BLaER1 (cell line): ENCODE results near the gene GRIK1.

Experiments
- H3K27ac ChIP-seq: shearing (Covaris generic); formaldehyde crosslinking; 2 replicates; pipeline ENCODE4 v1.8.1; 2022
- H3K27me3 ChIP-seq: shearing (Covaris generic); formaldehyde crosslinking; 2 replicates; pipeline ENCODE4 v1.8.1; 2022
- H3K36me3 ChIP-seq: shearing (Covaris generic); formaldehyde crosslinking; 2 replicates; pipeline ENCODE4 v1.8.1; 2022
- H3K4me1 ChIP-seq: shearing (Covaris generic); formaldehyde crosslinking; 2 replicates; pipeline ENCODE4 v1.8.1; 2022
- H3K4me2 ChIP-seq: shearing (Covaris generic); formaldehyde crosslinking; 2 replicates; pipeline ENCODE4 v1.8.1; 2022
- H3K4me3 ChIP-seq: shearing (Covaris generic); formaldehyde crosslinking; 2 replicates; pipeline ENCODE4 v1.8.1; 2022
- H3K9ac ChIP-seq: shearing (Covaris generic); formaldehyde crosslinking; 2 replicates; pipeline ENCODE4 v1.8.1; 2022
- H3K9me3 ChIP-seq: shearing (Covaris generic); formaldehyde crosslinking; 2 replicates; pipeline ENCODE4 v1.8.1; 2022
- H4K20me1 ChIP-seq: shearing (Covaris generic); formaldehyde crosslinking; 2 replicates; pipeline ENCODE4 v1.8.1; 2022
- Cebpa-rat ChIP-seq: shearing (Covaris generic); IDR thresholded peaks from 2 replicates; pipeline ENCODE4 v1.8.1; 2022

The GRIK1 gene

DNA sequence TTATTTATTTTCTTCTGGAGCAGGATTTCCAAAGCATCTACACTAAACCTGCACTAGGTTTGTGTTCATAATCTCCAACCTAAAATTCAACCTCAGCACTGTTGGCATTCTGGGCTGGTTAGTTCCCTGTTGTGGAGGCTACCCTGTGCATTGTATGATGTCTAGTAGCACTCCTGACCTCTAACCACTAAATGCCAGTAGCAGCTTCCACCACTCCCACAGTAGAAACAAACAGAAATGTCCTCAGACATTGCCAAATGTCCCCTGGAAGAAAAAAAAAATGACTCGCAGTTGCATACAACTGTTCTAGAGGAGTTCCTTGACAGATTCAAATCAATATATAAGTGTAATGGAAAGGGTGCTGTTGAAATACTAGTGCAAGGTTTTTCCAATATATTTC is 18.9 kb downstream of the GRIK1 start:
- H3K4me3 ChIP-seq, result no peak overlapping the region
- H4K20me1 ChIP-seq, result no peaks in the 10 kb centered on the region
- H3K4me1 ChIP-seq, result no peaks in the 10 kb centered on the region
- no peaks in the 10 kb centered on the region for H3K27me3 ChIP-seq
- no peaks in the 10 kb centered on the region for H3K36me3 ChIP-seq
- H3K9ac ChIP-seq, result no peak overlapping the region
- no peak overlapping the region for H3K4me2 ChIP-seq
- no peak overlapping the region for H3K27ac ChIP-seq
- no peak for TF ChIP-seq Cebpa-rat
- no peaks in the 10 kb centered on the region for H3K9me3 ChIP-seq

DNA sequence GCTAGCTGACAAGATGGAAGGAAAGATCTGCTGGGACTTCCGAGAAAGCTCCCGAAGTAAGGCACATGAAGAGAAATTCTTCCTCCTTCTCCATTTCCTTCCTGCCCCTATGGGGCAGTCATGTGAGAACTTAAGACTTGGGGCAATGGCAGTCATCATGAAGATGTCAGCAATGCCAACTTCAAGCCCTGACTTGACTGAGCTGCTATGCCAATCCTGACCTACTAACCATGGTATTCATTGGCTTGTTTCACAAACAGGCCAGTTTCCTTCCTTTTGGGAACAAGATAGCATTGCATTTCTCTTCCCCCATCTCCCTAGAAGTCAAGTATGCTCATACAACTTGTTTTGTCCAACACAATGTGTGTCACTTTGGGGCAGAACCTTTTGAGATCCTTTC is 25.5 kb downstream of the GRIK1 start:
- Histone ChIP-seq H3K4me3 (no peak overlapping the region), H3K9me3 (no peaks in the 10 kb centered on the region), H3K4me2 (no peak overlapping the region), H4K20me1 (no peaks in the 10 kb centered on the region), H3K36me3 (no peaks in the 10 kb centered on the region), H3K4me1 (no peaks in the 10 kb centered on the region), H3K9ac (no peak overlapping the region), H3K27ac (no peak overlapping the region), H3K27me3 (no peaks in the 10 kb centered on the region)
- no peak for TF ChIP-seq Cebpa-rat

DNA sequence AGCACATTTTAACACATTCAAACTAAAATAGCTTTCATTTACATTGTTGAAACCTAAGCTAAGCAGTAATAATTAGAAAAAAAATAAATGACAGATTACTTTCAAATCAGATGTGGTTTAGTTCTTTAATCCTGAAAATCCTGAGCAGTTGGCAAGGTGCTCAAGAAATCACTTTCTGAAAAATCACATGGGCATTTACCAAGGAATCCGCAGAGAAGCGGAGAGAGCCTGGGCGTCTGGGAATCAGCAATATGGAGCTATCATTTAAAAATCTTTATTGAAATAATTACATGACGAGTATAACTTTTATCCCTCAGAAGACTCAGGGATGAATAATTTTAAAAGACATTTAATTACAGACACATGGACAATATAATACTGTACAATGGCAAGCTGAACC is 30.2 kb downstream of the GRIK1 start:
- TF ChIP-seq Cebpa-rat, result no peak

DNA sequence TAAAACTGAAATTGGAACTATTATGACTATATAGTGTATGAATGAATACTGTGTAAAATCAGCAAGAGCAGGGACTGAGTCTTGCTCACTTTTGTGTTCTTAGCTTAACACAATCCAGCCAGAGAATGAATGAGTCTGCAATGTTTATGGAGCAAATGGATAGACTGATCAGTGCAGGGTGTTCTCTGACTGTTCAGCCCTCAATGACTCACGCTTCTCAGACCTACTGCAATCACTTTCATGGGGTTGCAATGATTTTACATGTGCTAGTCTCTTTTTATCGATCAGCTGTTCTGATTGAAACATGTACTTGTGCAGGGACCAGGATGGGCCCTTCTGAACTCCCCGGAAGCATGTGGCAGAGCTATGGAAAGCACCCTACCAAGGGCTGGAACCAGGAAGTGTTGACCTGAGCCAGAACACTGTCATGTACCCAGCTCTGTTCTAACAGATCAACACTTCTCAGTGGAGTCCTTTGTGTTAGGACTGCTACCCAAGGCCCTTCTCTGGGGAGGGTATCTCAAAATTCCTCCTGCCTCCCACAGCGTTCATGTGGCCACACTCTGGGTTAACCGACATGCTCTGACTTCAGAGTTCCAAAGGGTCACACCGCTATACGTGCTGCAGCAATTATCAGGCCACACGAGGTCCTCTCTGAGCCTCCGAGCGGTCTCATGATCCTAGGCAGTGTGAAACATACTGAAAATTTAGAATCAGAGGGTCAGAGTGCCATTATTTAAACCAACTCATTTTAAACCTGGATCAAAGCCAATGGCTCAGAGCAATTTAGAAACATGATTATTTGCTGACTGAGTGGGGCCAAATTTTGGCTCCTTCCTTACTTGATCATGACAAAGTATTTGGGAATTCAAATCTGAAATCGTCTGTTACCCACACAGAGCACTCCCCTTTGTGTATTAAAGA is 35.2 kb downstream of the GRIK1 start:
- H3K36me3 ChIP-seq, result no peaks in the 10 kb centered on the region
- no peaks in the 10 kb centered on the region for H3K4me1 ChIP-seq
- H3K27me3 ChIP-seq, result no peaks in the 10 kb centered on the region
- H3K4me3 ChIP-seq, result no peak overlapping the region
- H4K20me1 ChIP-seq, result no peaks in the 10 kb centered on the region
- H3K9me3 ChIP-seq, result no peaks in the 10 kb centered on the region
- TF ChIP-seq Cebpa-rat, result no peak
- no peak overlapping the region for H3K27ac ChIP-seq
- H3K9ac ChIP-seq, result no peak overlapping the region
- H3K4me2 ChIP-seq, result no peak overlapping the region

More for the DNA sequence above, 30.2 kb downstream of the GRIK1 start:
- Histone ChIP-seq H3K4me1 (no peaks in the 10 kb centered on the region), H3K4me2 (no peak overlapping the region), H3K4me3 (no peak overlapping the region), H3K9ac (no peak overlapping the region), H4K20me1 (no peaks in the 10 kb centered on the region), H3K9me3 (no peaks in the 10 kb centered on the region), H3K27me3 (no peaks in the 10 kb centered on the region), H3K36me3 (no peaks in the 10 kb centered on the region), H3K27ac (no peak overlapping the region)

DNA sequence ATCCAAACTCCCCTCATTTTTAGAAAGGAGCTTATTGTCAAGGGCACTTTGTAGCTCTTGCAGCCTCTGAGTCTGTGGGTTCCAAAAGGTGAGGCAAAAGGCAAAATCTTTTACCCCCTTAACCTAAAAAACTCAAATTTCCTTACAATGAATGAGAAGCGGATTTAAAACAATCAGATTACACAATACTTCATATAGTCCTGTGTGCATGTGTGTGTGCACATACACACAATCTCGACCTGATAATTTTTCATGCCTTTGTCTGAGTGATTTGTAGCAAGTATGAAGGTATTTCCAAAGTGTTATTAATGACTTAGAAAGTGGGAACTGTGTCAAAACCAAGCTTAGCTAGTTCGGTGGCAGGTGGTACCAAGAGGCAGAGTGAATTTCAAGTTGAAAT is 42.9 kb downstream of the GRIK1 start:
- Histone ChIP-seq H3K4me2 (no peak overlapping the region), H3K27ac (no peak overlapping the region), H3K36me3 (no peaks in the 10 kb centered on the region), H3K4me1 (no peaks in the 10 kb centered on the region), H3K27me3 (no peaks in the 10 kb centered on the region), H3K4me3 (no peak overlapping the region), H3K9ac (no peak overlapping the region), H3K9me3 (no peaks in the 10 kb centered on the region), H4K20me1 (no peaks in the 10 kb centered on the region)
- no peak; the same call in 1 of the 2 replicates for TF ChIP-seq Cebpa-rat

DNA sequence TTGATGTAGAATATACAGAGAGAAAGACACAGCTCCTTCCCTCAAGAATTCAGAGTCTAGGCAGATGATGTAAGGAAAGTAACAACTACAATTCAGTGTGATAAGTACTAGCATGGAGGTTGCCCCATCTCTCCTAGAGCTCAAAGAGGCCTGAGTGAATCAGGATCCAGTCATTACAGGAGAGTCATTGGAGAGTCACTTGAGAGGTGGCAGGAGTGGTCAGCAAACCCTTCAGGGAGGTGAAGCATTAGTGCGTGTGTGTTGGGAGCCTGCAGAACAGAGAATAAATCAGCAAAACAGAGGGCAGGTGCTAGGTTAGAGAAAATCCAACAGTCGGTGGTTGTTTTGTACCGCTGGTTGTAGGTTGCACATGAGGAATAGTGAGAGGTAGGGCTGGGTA is 46.1 kb downstream of the GRIK1 start:
- Histone ChIP-seq H3K36me3 (no peaks in the 10 kb centered on the region), H3K4me1 (no peaks in the 10 kb centered on the region), H3K9ac (no peak overlapping the region), H3K4me3 (no peak overlapping the region), H4K20me1 (no peaks in the 10 kb centered on the region), H3K27ac (no peak overlapping the region), H3K27me3 (no peaks in the 10 kb centered on the region), H3K9me3 (no peaks in the 10 kb centered on the region), H3K4me2 (no peak overlapping the region)
- no peak for TF ChIP-seq Cebpa-rat

DNA sequence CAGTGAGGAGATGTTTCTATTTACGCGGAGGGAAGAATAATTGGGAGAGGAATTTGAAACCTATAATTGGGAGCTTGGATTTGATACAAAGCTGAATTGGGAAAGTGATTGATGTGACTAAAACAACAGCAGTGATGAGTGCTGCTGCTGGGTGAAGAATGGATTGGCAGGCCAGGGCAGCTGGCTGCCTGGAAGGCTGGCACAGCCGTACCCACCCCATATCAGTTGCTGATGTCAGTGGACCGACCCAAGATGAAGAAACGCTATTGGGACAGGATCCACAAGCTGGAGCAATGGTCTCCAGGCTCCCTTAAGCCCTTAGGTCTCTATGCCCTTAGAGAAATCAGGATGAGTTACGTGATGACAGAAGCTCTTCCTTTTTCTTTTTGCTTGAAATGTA is 47.4 kb downstream of the GRIK1 start:
- H3K9me3 ChIP-seq, result no peaks in the 10 kb centered on the region
- no peaks in the 10 kb centered on the region for H3K36me3 ChIP-seq
- no peak overlapping the region for H3K27ac ChIP-seq
- H3K4me3 ChIP-seq, result no peak overlapping the region
- H4K20me1 ChIP-seq, result no peaks in the 10 kb centered on the region
- no peaks in the 10 kb centered on the region for H3K4me1 ChIP-seq
- H3K9ac ChIP-seq, result no peak overlapping the region
- H3K4me2 ChIP-seq, result no peak overlapping the region
- TF ChIP-seq Cebpa-rat, result no peak
- H3K27me3 ChIP-seq, result no peaks in the 10 kb centered on the region

DNA sequence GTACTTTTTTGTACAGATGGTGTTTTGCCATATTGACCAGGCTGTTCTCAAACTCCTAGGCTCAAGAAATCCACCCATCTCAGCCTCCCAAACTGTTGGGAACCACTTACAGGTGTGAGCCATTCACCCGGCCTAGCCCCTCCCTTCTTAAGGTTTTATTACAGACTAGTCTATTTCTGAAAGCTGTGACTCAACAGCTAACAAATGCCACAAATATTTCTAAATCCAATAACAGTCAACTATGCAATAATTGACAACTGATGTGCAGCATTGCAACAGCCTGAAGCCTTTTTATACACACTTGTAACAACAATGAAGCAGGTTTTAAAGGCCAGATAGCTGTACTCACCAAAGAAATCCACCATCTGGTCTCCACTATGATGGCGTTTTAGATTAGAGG is 51.4 kb downstream of the GRIK1 start:
- Histone ChIP-seq H3K9ac (no peak overlapping the region), H3K9me3 (no peaks in the 10 kb centered on the region), H4K20me1 (no peaks in the 10 kb centered on the region), H3K27ac (no peak overlapping the region), H3K4me1 (no peaks in the 10 kb centered on the region), H3K27me3 (no peaks in the 10 kb centered on the region), H3K36me3 (no peaks in the 10 kb centered on the region), H3K4me2 (no peak overlapping the region), H3K4me3 (no peak overlapping the region)
- no peak for TF ChIP-seq Cebpa-rat

DNA sequence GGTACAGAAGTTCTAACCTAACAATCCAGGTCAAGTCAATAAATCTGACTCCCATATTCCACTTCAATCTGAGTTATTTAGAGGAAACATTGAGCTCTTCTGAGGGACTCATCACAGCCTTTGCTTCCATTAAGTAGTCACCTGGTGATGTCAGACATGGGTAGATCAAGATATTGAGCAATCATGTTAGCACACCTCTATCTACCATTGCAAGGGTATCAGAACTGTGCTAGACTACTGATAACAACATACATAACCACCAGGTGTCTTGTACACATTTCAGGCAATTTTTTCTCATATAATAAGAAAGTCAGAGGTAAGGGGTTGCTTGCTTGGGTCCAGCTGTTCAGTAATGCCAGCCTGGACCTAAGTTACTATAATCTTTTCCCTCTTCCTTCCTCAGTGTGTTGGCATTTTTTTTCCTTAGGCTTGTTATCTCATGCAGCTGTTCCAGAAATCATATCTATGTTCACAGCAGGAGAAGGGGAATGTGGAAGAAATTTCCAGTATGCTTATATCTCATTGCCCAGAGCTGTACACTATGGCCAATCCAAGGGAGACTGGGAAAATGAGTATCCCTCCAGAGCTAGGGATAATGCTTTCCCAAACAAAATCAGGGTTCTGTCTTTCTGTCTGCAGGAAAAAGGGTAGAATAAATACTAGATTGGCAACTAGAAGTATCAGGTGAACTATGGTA is 52.3 kb downstream of the GRIK1 start:
- Histone ChIP-seq H4K20me1 (no peaks in the 10 kb centered on the region), H3K27ac (no peak overlapping the region), H3K36me3 (no peaks in the 10 kb centered on the region), H3K4me3 (no peak overlapping the region), H3K9ac (no peak overlapping the region), H3K4me1 (no peaks in the 10 kb centered on the region), H3K4me2 (no peak overlapping the region), H3K9me3 (no peaks in the 10 kb centered on the region), H3K27me3 (no peaks in the 10 kb centered on the region)
- TF ChIP-seq Cebpa-rat, result no peak

DNA sequence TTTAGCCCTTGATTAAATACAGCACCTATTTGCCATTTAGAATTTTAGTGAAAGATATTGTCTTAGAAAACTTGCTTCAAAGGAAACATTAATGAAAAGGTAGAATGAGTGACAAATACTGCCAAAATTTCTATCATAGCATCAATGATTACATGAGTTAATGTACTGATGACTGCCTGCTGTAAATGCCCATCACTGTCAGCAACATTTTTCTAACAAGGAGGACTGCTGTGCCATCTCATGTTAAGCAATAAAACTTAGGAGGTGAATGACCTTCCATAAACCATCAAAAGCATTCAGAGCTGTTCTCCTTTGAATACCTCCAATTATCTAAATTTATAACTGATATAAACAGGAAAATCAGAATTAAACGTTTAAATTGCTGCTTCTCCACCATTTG is 54.3 kb downstream of the GRIK1 start:
- Histone ChIP-seq H3K9me3 (no peaks in the 10 kb centered on the region), H3K36me3 (no peaks in the 10 kb centered on the region), H3K4me1 (no peaks in the 10 kb centered on the region), H4K20me1 (no peaks in the 10 kb centered on the region), H3K4me2 (no peak overlapping the region), H3K27ac (no peak overlapping the region), H3K4me3 (no peak overlapping the region), H3K9ac (no peak overlapping the region), H3K27me3 (no peaks in the 10 kb centered on the region)
- TF ChIP-seq Cebpa-rat, result no peak
